ENCODE results near the gene RPS26. TPM values are rescaled to one million over a fixed set of nuclear protein-coding genes. Genes with fewer than 3 reads are reported as not detected.

RPS26 gene
- total RNA-seq, 1 donor, result 459 TPM

GRCh38 chr12:56010111-56010570, 31.6 kb upstream of the RPS26 start:
- Histone ChIP-seq H3K79me2 (ENCODE audit: insufficient read depth, low read length) (no peaks in the 10 kb centered on the region), H3K4me1 (ENCODE audit: insufficient read depth, low read length) (peaks cover 7% of the 10 kb centered on the region), H3K27me3 (ENCODE audit: insufficient read depth, low read length) (no peaks in the 10 kb centered on the region), H3K4me3 (ENCODE audit: insufficient read depth, low read length) (no peak overlapping the region), H3K27ac (ENCODE audit: low read depth, low read length) (no peak overlapping the region), H3K36me3 (ENCODE audit: insufficient read depth, low read length) (no peaks in the 10 kb centered on the region), H3K4me2 (ENCODE audit: insufficient read depth, low read length) (no peak overlapping the region), H2AFZ (ENCODE audit: low read length) (no peak overlapping the region), H3K9me3 (ENCODE audit: low read depth, low read length) (no peaks in the 10 kb centered on the region), H4K20me1 (ENCODE audit: insufficient read depth, low read length) (no peaks in the 10 kb centered on the region)
- no peak for TF ChIP-seq CTCF (IDR thresholded peaks at IDR 0.05; ENCODE audit: extremely low read depth, low read depth, low read length)
- DNase-seq (ENCODE audit: insufficient read length, low spot score, missing footprints), result no peak

- H3K4me2 ChIP-seq (ENCODE audit: insufficient read depth, low read length), result no peak overlapping the region
- no peaks in the 10 kb centered on the region for H3K36me3 ChIP-seq (ENCODE audit: insufficient read depth, low read length)
- no peak for TF ChIP-seq CTCF (IDR thresholded peaks at IDR 0.05; ENCODE audit: extremely low read depth, low read depth, low read length)
- no peak overlapping the region for H3K4me3 ChIP-seq (ENCODE audit: insufficient read depth, low read length)
- no peak overlapping the region for H3K27ac ChIP-seq (ENCODE audit: low read depth, low read length)
- DNase-seq (ENCODE audit: insufficient read length, low spot score, missing footprints), result no peak
- H3K79me2 ChIP-seq (ENCODE audit: insufficient read depth, low read length), result no peaks in the 10 kb centered on the region
- H2AFZ ChIP-seq (ENCODE audit: low read length), result no peak overlapping the region
- no peaks in the 10 kb centered on the region for H3K9me3 ChIP-seq (ENCODE audit: low read depth, low read length)
- no peaks in the 10 kb centered on the region for H4K20me1 ChIP-seq (ENCODE audit: insufficient read depth, low read length)
- H3K27me3 ChIP-seq (ENCODE audit: insufficient read depth, low read length), result no peaks in the 10 kb centered on the region
- H3K4me1 ChIP-seq (ENCODE audit: insufficient read depth, low read length), result peaks cover 7% of the 10 kb centered on the region
Observed at GRCh38 chr12:56011509-56012090, 30.1 kb upstream of the RPS26 start.

DNA sequence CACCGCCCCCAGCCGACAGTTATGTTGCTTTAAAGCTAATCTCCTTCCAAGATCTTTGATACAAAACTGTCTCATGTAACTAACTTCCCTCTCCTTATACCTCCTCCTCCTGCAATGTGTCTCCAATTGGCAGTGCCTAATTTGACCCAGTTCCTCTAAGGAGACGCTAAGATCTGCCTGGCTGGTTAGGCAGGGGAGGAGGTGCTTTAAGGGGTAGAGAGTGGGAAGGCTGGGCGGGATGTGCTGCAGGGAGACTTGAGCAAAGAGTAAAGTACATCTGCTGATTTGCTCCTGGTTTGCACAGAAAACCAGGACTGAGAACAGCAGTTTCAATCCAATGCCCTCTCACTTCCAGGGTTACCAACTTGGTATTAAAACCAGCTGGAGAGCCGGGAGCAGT, 28.2 kb upstream of the RPS26 start:
- no peak overlapping the region for H2AFZ ChIP-seq (ENCODE audit: low read length)
- no peaks in the 10 kb centered on the region for H3K9me3 ChIP-seq (ENCODE audit: low read depth, low read length)
- no peak for DNase-seq (ENCODE audit: insufficient read length, low spot score, missing footprints)
- no peaks in the 10 kb centered on the region for H3K79me2 ChIP-seq (ENCODE audit: insufficient read depth, low read length)
- no peaks in the 10 kb centered on the region for H4K20me1 ChIP-seq (ENCODE audit: insufficient read depth, low read length)
- TF ChIP-seq CTCF (IDR thresholded peaks at IDR 0.05; ENCODE audit: extremely low read depth, low read depth, low read length), result no peak
- H3K27ac ChIP-seq (ENCODE audit: low read depth, low read length), result no peak overlapping the region
- no peaks in the 10 kb centered on the region for H3K27me3 ChIP-seq (ENCODE audit: insufficient read depth, low read length)
- no peaks in the 10 kb centered on the region for H3K4me1 ChIP-seq (ENCODE audit: insufficient read depth, low read length)
- H3K36me3 ChIP-seq (ENCODE audit: insufficient read depth, low read length), result no peaks in the 10 kb centered on the region
- H3K4me3 ChIP-seq (ENCODE audit: insufficient read depth, low read length), result no peak overlapping the region
- H3K4me2 ChIP-seq (ENCODE audit: insufficient read depth, low read length), result no peak overlapping the region

GRCh38 chr12:56014205-56014604, 27.5 kb upstream of the RPS26 start:
- H4K20me1 ChIP-seq (ENCODE audit: insufficient read depth, low read length), result no peaks in the 10 kb centered on the region
- no peak for TF ChIP-seq CTCF (IDR thresholded peaks at IDR 0.05; ENCODE audit: extremely low read depth, low read depth, low read length)
- H3K36me3 ChIP-seq (ENCODE audit: insufficient read depth, low read length), result no peaks in the 10 kb centered on the region
- H3K4me3 ChIP-seq (ENCODE audit: insufficient read depth, low read length), result no peak overlapping the region
- H2AFZ ChIP-seq (ENCODE audit: low read length), result no peak overlapping the region
- no peaks in the 10 kb centered on the region for H3K4me1 ChIP-seq (ENCODE audit: insufficient read depth, low read length)
- H3K9me3 ChIP-seq (ENCODE audit: low read depth, low read length), result no peaks in the 10 kb centered on the region
- DNase-seq (ENCODE audit: insufficient read length, low spot score, missing footprints), result no peak
- no peaks in the 10 kb centered on the region for H3K27me3 ChIP-seq (ENCODE audit: insufficient read depth, low read length)
- no peak overlapping the region for H3K27ac ChIP-seq (ENCODE audit: low read depth, low read length)
- no peak overlapping the region for H3K4me2 ChIP-seq (ENCODE audit: insufficient read depth, low read length)
- no peaks in the 10 kb centered on the region for H3K79me2 ChIP-seq (ENCODE audit: insufficient read depth, low read length)

All from osteoblast (primary cell).